ENCODE data around the gene MTNR1B.

GRCh38 chr11:92960886-92961285, 8.6 kb upstream of the MTNR1B start:
- TF ChIP-seq CTCF (IDR thresholded peaks at IDR 0.05) (no peak; the same call in 1 of the 2 replicates), TCF12 (IDR thresholded peaks at IDR 0.05) (no peak), FOXM1 (IDR thresholded peaks at IDR 0.05; ENCODE audit: low read depth) (no peak), REST (IDR thresholded peaks at IDR 0.05; ENCODE audit: low read depth, low read length) (no peak)

Data from SK-N-SH (cell line).